ENCODE measurements around the gene RIMBP2.

The RIMBP2 gene

GRCh38 chr12:130460611-130461446, 255.3 kb downstream of the RIMBP2 start:
- no peak for DNase-seq (ENCODE audit: low spot score)

- DNase-seq (ENCODE audit: low spot score): no peak
These were observed 256.2 kb downstream of the RIMBP2 start for GRCh38 chr12:130459916-130460315.

- no peak for DNase-seq (ENCODE audit: low spot score)
These were observed 257.8 kb downstream of the RIMBP2 start for GRCh38 chr12:130458341-130458740.

GRCh38 chr12:130457215-130457614, 258.9 kb downstream of the RIMBP2 start:
- DNase-seq (ENCODE audit: low spot score): no peak

DNA sequence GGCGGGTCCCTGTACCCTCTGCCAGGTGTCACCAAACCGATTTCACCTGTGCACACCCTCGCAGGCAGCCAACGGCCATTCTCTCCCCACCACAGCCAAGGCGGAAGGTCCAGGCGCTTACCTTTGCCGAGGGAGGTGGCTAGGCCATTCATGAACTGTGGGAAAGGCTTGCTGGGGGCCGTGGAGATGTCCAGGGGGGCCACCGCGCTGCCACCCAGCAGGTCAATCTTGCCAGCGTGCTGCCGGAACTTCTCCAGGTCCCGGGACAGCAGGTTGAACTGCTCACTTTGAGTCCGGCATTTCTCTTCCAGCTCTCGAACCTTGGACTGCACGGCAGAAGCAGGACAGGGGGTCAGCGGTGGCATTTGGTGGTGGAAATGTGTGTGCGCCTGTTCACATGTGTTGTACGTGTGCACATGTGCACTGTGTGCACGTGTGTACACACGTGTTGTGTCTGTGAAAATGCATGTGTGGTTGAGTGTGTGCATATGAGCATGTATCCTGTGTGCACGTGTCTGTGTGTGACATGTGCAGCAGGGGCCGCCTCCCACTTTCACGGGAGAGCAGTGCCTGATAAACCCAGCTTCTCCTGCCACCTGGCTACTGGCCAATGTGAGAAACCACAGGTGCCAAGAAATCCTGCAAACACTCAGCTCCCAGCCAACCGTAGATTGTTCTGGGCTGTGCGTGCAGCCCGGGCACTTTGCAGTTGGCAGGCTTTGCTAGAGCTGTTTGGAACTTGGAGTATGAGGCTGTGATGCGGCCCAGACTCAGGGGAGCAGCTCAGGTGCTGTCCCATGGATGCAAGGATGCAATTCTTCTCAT, 259.5 kb downstream of the RIMBP2 start:
- no peak for DNase-seq (ENCODE audit: low spot score)

GRCh38 chr12:130455161-130455560, 260.9 kb downstream of the RIMBP2 start:
- DNase-seq (ENCODE audit: low spot score): no peak

GRCh38 chr12:130454296-130454695, 261.8 kb downstream of the RIMBP2 start:
- no peak for DNase-seq (ENCODE audit: low spot score)

GRCh38 chr12:130452546-130452945, 263.6 kb downstream of the RIMBP2 start:
- DNase-seq (ENCODE audit: low spot score): no peak

GRCh38 chr12:130451001-130451930, 264.8 kb downstream of the RIMBP2 start:
- DNase-seq (ENCODE audit: low spot score): no peak

GRCh38 chr12:130449291-130449690, 266.8 kb downstream of the RIMBP2 start:
- no peak for DNase-seq (ENCODE audit: low spot score)

GRCh38 chr12:130448044-130448821, 267.9 kb downstream of the RIMBP2 start:
- no peak for DNase-seq (ENCODE audit: low spot score)

DNA sequence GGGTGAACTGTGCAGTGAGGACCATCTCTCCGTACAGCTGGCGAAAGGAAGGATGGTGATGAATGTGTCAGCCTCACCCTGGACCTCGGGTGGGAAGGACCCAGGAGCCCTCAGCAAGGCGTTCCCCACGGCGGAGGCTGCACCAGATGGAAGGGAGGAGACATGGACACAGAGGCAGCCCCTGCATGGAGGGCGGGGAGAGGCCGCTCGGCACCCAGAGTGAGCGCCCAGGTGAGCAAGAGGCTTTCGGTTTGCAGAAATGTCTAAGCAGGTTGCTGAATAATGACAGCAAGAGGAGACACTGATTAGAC, 268.5 kb downstream of the RIMBP2 start:
- no peak for DNase-seq (ENCODE audit: low spot score)

- DNase-seq (ENCODE audit: low spot score): no peak
These were observed 269.0 kb downstream of the RIMBP2 start for GRCh38 chr12:130446846-130447654.

GRCh38 chr12:130444986-130445385, 271.1 kb downstream of the RIMBP2 start:
- no peak for DNase-seq (ENCODE audit: low spot score)

DNA sequence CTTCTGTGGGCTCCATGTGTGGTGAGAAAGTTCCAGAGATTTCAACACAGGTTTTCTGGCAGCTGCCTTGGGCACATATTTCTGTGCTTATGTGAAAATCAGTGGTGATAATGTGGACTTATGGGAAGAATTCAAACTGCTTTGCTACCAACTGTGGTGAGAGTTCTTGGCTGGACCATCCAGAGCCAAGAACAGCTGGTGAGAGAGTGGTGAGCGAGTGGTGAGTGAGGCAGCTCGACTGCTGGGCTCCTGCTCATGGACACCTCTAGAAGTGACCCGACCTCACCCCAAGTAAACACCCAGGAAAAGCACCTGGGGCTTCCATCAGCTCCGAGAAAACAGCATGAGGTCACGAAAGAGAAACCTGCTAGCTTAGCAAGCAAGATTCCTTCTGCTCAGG, 272.0 kb downstream of the RIMBP2 start:
- DNase-seq (ENCODE audit: low spot score): no peak

GRCh38 chr12:130441771-130442760, 274.0 kb downstream of the RIMBP2 start:
- DNase-seq (ENCODE audit: low spot score): no peak

GRCh38 chr12:130440411-130441080, 275.6 kb downstream of the RIMBP2 start:
- DNase-seq (ENCODE audit: low spot score): no peak

- no peak for DNase-seq (ENCODE audit: low spot score)
These were observed 276.8 kb downstream of the RIMBP2 start for GRCh38 chr12:130439250-130439649.

GRCh38 chr12:130438711-130439110, 277.4 kb downstream of the RIMBP2 start:
- DNase-seq (ENCODE audit: low spot score): no peak
